Glomerular visceral epithelial cell (primary cell): Measurements from ENCODE around the gene SLC16A4.
A peak's percentile ranks its signal among the peaks of the same experiment; 100 is the strongest.
"Not testable (repeated sequence)": the region's sequence is repeated elsewhere in the genome, so short reads cannot be mapped to it uniquely, and the experiment has no call there.

Experiments used
- DNase-seq: peaks from one replicate; pipeline ENCODE4 v3.0.0-alpha.2; 2016; ENCODE audit errors: extremely low spot score

The SLC16A4 gene

GRCh38 chr1:110390692-110391245 is at the start of gene SLC16A4:
Gene SLC16A4 (minus strand): TSS chr1:110391026. CDS start chr1:110389323, 1,703 bp downstream.
- peak; percentile 66 for DNase-seq

GRCh38 chr1:110439873-110440272 is 49.0 kb upstream of the SLC16A4 start:
- DNase-seq, result not testable (repeated sequence)

DNA sequence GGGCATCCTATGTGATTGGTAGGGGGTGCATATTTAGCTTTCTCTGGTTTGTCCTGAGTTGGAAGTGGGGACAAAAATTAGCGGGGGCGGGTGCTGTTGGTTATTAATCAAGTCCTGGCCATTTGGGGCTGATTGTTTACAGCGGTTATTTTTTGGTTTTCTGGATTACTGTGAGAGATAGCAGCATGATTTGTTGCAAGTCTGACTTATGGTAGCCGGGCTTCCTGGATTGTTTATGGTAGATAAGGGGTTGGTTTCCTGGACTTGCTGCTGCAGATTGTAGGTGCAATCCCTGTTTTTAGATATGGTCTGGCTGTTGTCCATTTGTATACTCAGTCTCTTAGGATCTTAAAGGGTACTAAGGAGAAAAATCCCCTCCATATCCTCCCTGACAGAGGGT is 48.1 kb upstream of the SLC16A4 start:
- DNase-seq, result no peak

GRCh38 chr1:110437645-110438299 is 46.9 kb upstream of the SLC16A4 start:
- DNase-seq, result not testable (repeated sequence)

- DNase-seq, result no peak
These were observed 45.8 kb upstream of the SLC16A4 start for GRCh38 chr1:110436635-110437034.

DNA sequence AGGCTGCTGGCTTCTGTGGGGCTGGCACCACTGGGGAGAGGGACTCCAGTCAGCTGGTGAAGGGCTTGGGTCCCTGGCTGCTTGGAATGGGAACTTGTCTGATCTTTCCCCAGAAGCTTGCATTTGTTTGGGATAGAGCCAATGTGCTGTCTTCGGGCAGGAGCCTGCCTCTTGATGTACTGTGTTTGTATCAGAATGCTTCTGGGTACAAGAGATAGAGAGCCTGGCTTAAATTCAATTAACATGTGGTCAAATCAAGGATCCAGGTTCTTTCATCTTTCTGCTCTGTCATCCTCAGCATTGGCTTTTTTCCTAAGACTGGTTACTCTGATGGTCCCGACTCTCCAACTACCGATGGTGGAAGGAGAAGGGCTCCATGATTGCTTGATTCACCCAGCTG is 44.1 kb upstream of the SLC16A4 start:
- no peak for DNase-seq

- peak; percentile 56 for DNase-seq
These were observed 43.0 kb upstream of the SLC16A4 start for GRCh38 chr1:110433803-110434202.

- DNase-seq, result no peak
These were observed 42.4 kb upstream of the SLC16A4 start for GRCh38 chr1:110433213-110433612.

DNA sequence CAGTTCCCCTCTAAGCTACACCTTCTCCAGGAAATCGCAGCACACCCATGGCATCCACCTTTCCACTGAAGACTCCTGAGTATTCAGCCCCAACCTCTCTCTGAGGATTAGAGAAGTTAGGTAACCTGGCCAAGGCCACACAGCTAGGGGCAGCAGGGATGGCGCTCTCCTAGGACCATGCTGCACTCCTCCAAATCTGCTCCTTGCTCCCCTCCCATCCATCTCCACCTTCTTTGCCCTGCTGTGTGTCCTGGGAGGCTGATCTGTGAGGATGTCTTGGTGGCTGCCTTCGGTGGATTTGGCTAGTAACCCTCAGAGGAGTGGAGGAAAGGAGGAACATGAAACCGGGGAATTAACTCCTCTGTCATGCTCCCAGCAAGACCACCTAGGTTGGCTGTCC is 40.1 kb upstream of the SLC16A4 start:
- DNase-seq, result no peak

DNA sequence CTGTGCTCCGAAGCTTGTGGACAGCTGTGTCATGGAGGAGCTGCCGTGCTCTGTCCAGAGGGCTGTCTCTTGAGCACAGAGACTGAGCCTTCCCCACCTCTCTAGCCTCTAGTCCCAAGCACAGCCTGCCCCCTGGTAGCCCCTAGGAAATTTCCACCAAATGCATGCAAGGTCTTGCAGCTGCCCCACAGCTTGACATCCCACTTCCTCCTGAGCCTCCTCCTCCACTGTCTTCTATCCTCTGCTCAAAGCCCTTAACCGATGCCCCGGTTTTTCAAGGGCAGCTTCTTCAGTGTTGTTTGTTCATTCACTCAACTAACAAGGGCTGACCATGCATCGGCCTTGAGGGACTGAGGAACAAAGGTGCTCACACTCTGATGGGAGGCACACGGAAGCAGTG is 39.5 kb upstream of the SLC16A4 start:
- no peak for DNase-seq

DNA sequence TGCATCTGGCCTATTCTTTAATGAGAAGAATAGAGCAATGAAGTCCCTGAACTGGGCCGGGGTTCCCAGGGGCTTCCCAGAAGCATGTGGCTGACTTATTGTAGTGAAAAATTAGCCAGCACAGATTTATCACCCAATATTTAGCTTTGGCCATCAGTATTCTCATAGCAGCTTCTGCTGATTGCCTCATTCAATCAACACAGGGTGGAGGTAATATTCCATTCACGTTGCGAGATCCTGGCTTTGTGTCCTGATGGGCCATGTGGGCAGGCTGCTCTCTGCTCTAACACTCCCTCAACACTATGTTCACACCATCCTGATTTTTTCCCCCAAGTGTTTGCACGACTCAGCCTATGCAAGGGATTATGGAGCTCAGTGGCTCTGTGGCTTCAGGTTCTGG is 38.1 kb upstream of the SLC16A4 start:
- no peak for DNase-seq

- no peak for DNase-seq
These were observed 36.0 kb upstream of the SLC16A4 start for GRCh38 chr1:110426854-110427253.

DNA sequence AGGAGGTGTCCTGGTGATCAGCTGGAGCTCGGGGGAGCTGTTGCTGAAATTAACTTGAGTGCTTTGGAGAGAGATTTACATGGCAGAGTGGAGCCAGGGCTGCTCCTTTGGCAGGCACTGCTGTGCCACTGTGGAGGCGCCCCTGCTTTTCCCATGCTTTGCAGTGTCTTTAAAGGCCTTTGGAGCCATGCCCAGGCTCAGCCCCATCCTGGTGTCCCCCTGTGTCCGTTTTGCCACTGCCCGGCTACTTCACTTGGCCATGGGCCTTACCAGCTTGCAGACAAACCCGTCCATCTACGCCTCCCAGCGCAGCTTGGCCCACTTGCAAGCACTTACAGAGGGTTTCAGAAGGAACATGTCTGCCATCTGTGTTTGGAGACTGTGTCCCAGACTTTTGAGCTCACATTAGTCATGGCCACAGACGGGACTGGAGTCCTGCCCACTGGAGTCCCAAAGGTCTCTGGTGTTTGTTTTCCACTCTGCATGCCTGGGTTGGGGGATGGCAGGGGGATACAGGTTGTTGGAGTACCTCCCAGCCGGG is 34.9 kb upstream of the SLC16A4 start:
- DNase-seq, result no peak

- no peak for DNase-seq
These were observed 34.1 kb upstream of the SLC16A4 start for GRCh38 chr1:110424699-110425611.

- DNase-seq, result peak; percentile 9
These were observed 30.3 kb upstream of the SLC16A4 start for GRCh38 chr1:110420874-110421793.

GRCh38 chr1:110420023-110420662 is 29.3 kb upstream of the SLC16A4 start:
- no peak for DNase-seq

DNA sequence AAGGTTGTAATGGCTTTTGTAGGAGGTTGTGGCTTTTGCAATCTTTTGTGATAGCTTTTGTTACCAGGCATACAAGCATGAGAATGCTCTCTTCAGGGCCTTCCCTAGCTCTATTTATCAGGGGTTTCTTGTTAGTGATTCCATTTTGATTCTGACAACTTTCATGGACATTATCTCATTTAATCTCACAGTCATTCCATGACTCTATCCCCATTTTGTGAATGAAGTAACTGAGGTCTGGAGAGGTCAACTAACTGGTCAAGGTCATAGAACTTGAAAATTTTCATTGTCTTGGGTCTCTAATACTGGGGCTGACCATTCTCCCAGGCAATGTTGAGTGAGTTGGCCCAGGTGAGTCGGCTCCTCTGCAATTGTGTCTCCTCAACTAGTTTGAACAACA is 27.9 kb upstream of the SLC16A4 start:
- no peak for DNase-seq

- not testable (repeated sequence) for DNase-seq
These were observed 22.2 kb upstream of the SLC16A4 start for GRCh38 chr1:110413045-110413444.

- DNase-seq, result peak; percentile 72
These were observed 21.8 kb upstream of the SLC16A4 start for GRCh38 chr1:110412576-110412975.

GRCh38 chr1:110411173-110411735 is 20.4 kb upstream of the SLC16A4 start:
- no peak for DNase-seq

GRCh38 chr1:110409316-110409715 is 18.5 kb upstream of the SLC16A4 start:
- no peak for DNase-seq
